CMK (cell line): ENCODE results near the gene KDM5A.
"Not testable (repeated sequence)": the region's sequence is repeated elsewhere in the genome, so short reads cannot be mapped to it uniquely, and the experiment has no call there.

Experiments used
- DNase-seq: peaks from one replicate; pipeline ENCODE4 v3.0.0-alpha.2; 2010; ENCODE audit warnings: low read depth

Gene KDM5A

GRCh38 chr12:332581-333205, 56.4 kb downstream of the KDM5A start:
- DNase-seq = no peak

DNA sequence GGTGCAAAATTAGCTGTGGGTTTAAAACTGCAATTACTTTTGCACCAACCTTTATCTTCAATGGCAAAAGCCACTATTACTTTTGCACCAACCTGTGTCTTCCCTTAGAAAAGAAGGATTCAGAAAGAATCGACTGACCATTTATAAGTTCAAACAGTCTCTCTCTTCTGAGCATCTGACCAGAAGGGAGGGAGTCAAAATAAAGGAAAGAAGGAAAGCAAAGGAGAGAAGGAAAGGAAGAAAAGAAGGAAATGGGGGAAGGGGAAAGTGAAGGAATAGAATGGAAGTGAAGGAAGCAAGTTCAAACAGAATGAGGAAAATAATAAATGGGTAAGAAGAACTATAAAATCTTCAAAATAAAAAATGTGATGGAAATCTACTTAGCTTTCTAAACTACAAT, 57.8 kb downstream of the KDM5A start:
- no peak for DNase-seq

DNA sequence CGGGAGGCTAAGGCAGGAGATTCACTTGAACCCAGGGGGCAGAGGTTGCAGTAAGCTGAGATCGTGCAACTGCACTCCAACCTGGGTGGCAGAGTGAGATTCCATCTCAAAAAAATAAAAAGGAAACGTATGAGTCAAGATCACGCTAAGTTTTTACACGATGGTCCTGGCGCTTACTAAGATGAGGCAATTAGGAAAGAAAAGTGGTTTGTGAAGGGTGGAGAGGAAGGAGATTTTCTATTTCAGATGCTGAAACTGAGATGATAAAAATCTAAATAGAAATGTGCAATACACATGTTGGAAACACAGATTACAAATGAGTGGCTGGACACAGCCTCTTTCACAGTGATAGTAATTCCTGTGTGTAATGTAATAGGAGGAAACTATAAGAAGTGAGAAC, 63.2 kb downstream of the KDM5A start:
- DNase-seq = no peak

- no peak for DNase-seq
These were observed 65.6 kb downstream of the KDM5A start for GRCh38 chr12:323507-323906.

- DNase-seq = no peak
These were observed 67.4 kb downstream of the KDM5A start for GRCh38 chr12:321606-322326.

DNA sequence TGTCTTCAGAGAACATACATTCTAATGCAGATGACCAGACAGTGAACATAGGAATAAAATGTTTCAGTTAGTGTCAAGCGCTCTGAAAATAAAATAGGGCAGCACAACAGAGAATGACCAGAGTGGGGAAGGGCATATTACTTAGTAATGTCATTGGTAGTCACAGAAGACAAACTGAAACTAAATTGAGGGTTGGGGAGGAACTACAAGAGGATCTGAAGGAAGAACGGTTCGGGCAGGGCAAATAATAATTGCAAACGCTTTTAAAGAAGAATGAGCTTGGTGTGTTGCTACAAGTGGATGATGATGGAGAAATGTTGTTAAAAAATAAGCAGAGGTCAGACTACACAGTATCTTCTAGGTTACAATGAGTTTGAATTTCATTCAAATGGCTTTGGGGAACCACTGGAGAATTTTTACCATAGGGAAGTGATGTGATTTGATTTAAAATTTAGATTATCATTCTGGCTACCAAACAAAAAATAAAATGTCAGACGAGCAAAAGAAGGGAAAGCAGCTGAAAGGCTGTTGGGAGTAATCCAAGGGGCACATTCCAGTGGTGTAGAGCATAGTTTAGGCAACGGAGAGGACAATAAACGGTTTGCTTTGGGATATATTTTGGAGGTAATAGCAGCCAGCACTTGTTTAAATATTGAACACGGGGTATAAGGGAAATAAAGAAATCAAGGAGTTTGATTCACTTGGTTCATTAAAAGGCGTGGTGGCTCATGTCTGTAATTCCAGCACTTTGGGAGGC, 70.2 kb downstream of the KDM5A start:
- DNase-seq = no peak

- DNase-seq = no peak
These were observed 80.6 kb downstream of the KDM5A start for GRCh38 chr12:308511-308910.

GRCh38 chr12:307406-307805, 81.7 kb downstream of the KDM5A start:
- DNase-seq = no peak

GRCh38 chr12:304805-305204, 84.3 kb downstream of the KDM5A start:
- DNase-seq = no peak

DNA sequence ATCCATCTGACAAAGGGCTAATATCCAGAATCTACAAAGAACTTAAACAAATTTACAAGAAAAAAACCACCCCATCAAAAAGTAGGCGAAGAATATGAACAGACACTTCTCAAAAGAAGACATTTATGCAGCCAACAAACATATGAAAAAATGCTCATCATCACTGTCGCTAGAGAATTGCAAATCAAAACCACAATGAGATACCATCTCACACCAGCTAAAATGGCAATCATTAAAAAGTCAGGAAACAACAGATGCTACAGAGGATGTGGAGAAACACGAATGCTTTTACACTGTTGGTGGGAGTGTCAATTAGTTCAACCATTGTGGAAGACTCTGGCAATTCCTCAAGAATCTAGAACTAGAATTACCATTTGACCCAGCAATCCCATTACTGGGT, 86.4 kb downstream of the KDM5A start:
- DNase-seq = not testable (repeated sequence)

DNA sequence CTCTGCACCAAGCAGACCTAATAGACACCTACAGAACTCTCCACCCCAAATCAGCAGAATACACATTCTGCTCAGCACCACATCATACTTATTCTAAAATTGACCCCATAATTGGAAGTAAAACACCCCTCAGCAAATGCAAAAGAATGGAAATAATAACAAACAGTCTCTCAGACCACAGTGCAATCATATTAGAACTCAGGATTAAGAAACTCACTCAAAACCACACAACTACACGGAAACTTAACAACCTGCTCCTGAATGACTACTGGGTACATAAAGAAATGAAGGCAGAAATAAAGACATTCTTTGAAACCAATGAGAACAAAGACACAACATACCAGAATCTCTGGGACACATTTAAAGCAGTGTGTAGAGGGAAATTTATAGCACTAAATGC, 89.0 kb downstream of the KDM5A start:
- DNase-seq = not testable (repeated sequence)

- not testable (repeated sequence) for DNase-seq
These were observed 89.6 kb downstream of the KDM5A start for GRCh38 chr12:299511-299910.

- DNase-seq = not testable (repeated sequence)
These were observed 91.1 kb downstream of the KDM5A start for GRCh38 chr12:298059-298458.

DNA sequence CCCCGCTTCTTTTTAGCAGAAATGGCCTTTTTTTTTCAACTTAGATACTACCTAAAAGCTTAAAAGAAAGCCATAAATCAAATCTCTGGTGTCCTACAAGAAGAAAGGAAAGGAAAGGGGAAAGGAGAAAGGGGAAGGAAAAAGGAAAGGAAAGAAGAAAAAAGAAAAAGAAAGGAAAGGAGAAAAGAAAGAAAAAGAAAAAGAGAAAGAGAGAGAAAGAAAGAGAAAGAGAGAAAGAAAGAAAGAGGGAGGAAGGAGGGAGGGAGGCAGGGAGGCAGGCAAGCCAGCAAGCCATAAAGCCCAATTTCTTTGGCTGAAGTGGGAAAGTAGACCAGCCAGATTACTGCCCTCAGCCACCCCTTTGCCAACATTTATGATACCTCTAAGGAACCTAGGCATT, 94.0 kb downstream of the KDM5A start:
- DNase-seq = no peak

DNA sequence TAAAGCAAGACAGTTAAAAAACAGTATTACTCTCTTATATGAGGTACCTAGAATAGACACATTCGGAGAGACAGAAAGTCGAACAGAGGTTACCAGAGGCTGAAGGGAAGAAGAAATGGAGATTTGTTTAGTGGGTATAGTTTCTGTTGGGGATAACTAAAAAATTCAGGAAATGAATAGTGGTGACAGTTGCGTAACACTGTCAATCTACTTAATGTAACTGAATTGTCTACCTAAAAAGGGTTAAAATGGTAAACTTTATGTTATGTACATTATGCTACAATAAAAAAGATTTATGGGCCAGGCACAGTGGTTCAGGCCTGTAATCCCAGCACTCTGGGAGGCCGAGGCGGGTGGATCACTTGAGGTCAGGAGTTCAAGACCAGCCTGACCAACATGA, 95.9 kb downstream of the KDM5A start:
- no peak for DNase-seq

DNA sequence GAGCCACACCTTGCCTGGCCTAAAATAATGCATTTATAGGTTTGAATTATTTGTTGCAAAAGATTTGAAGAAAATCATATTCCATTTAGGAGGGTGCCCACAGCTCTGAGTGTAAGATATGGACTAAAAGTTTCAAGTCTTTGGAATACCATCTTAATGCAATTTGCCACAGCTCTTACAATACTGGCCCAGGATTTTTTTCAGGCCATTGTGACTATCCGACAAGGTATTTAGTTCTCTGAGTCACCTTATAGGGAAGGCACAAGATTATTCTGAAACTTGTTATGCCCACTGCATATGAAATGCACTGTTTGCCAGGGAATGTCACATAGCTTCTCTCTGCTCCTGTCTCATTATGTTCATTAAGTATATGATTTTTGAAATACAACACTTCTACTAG, 96.9 kb downstream of the KDM5A start:
- DNase-seq = no peak

DNA sequence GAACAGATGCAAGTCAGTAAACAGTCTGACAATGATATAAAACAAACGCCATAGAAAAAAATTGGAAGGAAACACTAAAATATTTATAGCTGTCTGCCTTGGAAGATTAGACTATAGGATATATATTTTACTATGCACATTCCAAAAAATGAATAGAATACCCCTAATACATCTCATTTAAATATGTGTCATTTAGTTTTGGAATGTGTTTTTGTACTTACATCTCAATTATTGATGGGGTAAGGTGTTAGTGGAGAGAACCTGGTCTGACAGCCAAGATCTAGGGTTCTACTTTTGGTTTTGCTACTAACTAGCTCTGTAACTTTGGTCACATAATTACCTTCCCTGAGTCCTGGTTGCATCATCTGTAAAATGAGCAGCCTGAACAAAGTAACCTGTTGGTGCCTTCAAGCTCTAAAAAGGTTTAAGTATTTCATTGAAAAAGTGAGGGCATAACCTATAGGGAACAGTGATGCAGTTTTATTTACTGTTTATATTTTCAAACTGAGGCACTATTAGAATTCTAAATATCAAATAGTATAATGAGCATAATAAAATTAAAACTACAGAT, 97.9 kb downstream of the KDM5A start:
- DNase-seq = no peak

- no peak for DNase-seq
These were observed 100.4 kb downstream of the KDM5A start for GRCh38 chr12:288687-289086.

DNA sequence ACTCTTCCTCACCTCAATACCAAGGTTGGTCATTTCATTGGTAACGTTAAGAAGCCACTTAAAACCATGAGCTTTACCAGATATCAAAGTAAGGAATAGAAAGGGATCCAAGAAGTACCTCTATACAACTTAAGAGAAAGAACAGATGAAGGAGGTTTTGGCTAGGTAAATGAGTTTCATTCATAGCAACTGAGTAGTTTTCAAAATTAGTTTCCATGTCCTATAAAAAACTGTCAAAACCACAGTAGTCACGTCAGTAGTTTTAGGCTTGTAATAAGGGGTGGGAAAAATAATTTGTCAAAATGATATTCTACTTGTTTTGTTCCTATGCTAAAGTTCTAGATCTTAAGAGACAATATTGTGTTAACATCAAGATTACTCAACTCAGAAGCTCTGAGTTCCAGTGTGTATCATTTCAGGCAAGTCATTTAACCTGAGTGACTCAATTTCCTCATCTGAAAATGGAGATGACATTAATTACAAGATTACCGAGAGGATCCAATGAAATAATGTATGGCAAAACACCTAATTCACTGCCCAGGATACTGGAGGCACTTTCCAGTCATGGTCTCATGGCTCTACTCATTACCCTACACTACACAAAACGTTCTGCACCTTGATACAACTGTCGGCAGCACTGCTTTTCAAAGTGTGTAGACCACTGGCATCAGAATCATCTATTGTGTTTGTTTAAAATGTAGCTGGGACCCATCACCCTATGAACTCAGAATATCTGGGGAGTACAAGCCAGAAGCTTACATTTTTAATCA, 102.4 kb downstream of the KDM5A start:
- no peak for DNase-seq

- no peak for DNase-seq
These were observed 111.1 kb downstream of the KDM5A start for GRCh38 chr12:278046-278445.

DNA sequence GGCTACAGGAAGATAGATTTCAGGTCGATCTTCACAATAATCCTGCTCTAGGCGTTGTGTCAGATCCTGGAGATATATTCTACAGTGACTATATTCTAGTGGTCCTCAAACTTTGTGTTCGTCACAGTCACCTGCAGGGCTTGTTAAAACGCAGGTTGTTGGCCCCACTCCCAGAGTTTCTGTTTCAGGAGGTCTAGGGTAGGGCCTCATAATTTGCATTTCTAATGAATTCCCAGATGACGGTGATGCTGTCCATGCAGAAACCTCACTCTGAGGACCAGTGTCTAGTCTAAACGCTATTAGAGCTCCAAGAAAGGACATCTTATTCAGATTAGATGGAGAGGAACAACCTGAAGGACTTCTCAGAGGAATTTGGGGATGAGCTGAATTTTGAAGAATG, 113.3 kb downstream of the KDM5A start:
- DNase-seq = no peak

- no peak for DNase-seq
These were observed 115.7 kb downstream of the KDM5A start for GRCh38 chr12:273382-273781.
